DOHH2 (cell line): ENCODE results near the gene SFTPA2.
"Not testable (repeated sequence)": the region's sequence is repeated elsewhere in the genome, so short reads cannot be mapped to it uniquely, and the experiment has no call there.

ENCODE experiments used
- H3F3A ChIP-seq: fragments of 200-600 bp; sonication (generic), shearing (Covaris generic); 2 replicates; pipeline ENCODE4 v1.6.0; 2016; ENCODE audit warnings: antibody characterized with exemption, mild to moderate bottlenecking; ENCODE audit not compliant: control insufficient read depth, insufficient read depth
- H3K27ac ChIP-seq: fragments of 200-600 bp; sonication (generic); 2 replicates; pipeline ENCODE4 v1.5.1; 2014; ENCODE audit warnings: low read depth, mild to moderate bottlenecking, low read length, moderate library complexity
- H3K27me3 ChIP-seq: fragments of 200-600 bp; sonication (generic); 2 replicates; pipeline ENCODE4 v1.6.1; 2014; ENCODE audit warnings: mild to moderate bottlenecking, low read length, mixed read lengths; ENCODE audit not compliant: control insufficient read depth
- H3K36me3 ChIP-seq: fragments of 200-600 bp; sonication (generic); 2 replicates; pipeline ENCODE4 v1.6.1; 2014; ENCODE audit warnings: mild to moderate bottlenecking, low read length, moderate library complexity, mixed read lengths; ENCODE audit not compliant: control insufficient read depth
- H3K4me1 ChIP-seq: fragments of 200-600 bp; sonication (generic); 2 replicates; pipeline ENCODE4 v1.6.1; 2014; ENCODE audit warnings: mild to moderate bottlenecking, low read length, mixed read lengths; ENCODE audit not compliant: control insufficient read depth
- H3K4me2 ChIP-seq: fragments of 200-600 bp; sonication (generic); 2 replicates; pipeline ENCODE4 v1.6.0; 2014; ENCODE audit warnings: mild to moderate bottlenecking, low read length, moderate library complexity
- H3K4me3 ChIP-seq: fragments of 200-600 bp; sonication (generic); 2 replicates; pipeline ENCODE4 v1.5.1; 2014; ENCODE audit warnings: mild to moderate bottlenecking, low read length, mixed read lengths
- H3K79me2 ChIP-seq: fragments of 200-600 bp; sonication (generic); 2 replicates; pipeline ENCODE4 v1.6.1; 2014; ENCODE audit warnings: mild to moderate bottlenecking, low read length, mixed read lengths; ENCODE audit not compliant: control insufficient read depth
- H3K9me2 ChIP-seq: fragments of 200-600 bp; sonication (generic); replicated peaks from 2 replicates; pipeline ENCODE4 v1.6.1; 2014; ENCODE audit warnings: mild to moderate bottlenecking, low read length, mixed read lengths; ENCODE audit not compliant: control insufficient read depth
- H3K9me3 ChIP-seq: fragments of 200-600 bp; sonication (generic); 2 replicates; pipeline ENCODE4 v1.6.1; 2014; ENCODE audit warnings: antibody characterized with exemption, low read length, mixed read lengths; ENCODE audit not compliant: control insufficient read depth, insufficient read depth
- H4K20me1 ChIP-seq: fragments of 200-600 bp; sonication (generic); 2 replicates; pipeline ENCODE4 v1.6.0; 2014; ENCODE audit warnings: low read depth, mild to moderate bottlenecking, antibody characterized with exemption, low read length, moderate library complexity; ENCODE audit not compliant: control insufficient read depth, insufficient read depth

Gene SFTPA2

DNA sequence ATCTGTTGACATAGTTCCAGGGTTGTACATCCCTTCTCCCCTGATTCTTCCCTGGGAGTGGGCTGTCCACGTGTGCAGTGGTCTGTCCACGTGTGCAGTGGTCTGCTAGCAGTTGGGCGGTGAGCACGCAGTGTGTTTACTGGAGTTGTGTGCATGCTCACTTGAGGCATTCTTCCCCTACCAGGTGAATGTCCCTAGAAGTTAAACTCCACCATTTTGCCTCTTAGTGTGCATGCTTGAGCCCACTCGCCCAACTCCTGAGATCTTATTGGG, 26.4 kb downstream of the SFTPA2 start:
- not testable (repeated sequence) for H3K27me3 ChIP-seq, H3K36me3 ChIP-seq, H3K4me2 ChIP-seq, H3K27ac ChIP-seq, H3K4me1 ChIP-seq, H4K20me1 ChIP-seq, H3K4me3 ChIP-seq, H3F3A ChIP-seq, H3K9me2 ChIP-seq, H3K79me2 ChIP-seq, H3K9me3 ChIP-seq

DNA sequence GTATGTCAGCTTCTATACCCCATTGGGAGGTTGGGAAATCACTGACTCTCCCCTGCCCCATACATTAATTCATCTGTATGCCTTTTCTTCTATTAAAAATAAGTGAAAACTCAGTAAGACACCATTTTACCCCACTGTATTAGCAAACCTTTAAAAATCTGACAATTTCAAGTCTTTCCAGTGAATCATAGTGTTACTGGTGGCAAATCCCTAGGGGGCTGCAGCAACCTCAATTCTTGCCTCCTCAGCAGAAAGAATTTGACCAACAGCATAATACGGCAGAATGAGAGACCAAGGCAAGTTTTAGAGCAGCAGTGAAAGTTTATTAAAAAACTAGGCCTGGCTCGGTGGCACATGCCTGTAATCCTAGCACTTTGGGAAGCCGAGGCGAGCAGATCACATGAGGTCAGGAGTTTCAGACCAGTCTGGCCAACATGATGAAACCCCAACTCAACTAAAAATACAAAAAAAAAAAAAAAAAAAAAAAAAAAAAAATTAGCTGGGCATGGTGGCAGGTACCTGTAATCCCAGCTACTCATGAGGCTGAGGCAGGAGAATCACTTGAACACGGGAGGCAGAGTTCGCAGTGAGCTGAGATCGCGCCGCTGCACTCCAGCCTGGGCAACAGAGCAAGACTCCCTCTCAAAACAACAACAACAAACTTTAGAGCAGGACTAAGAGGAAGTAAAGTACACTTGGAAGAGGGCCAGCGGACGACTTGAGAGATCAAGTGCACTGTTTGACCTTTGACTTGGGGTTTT, 26.9 kb downstream of the SFTPA2 start:
- H4K20me1 ChIP-seq, H3K9me3 ChIP-seq, H3K36me3 ChIP-seq, H3K4me2 ChIP-seq, H3K27me3 ChIP-seq, H3K27ac ChIP-seq, H3K9me2 ChIP-seq, H3K4me1 ChIP-seq, H3K79me2 ChIP-seq, H3K4me3 ChIP-seq, H3F3A ChIP-seq: not testable (repeated sequence)

GRCh38 chr10:79528261-79528660, 31.9 kb downstream of the SFTPA2 start:
- H3K79me2 ChIP-seq, H3K27ac ChIP-seq, H3K4me2 ChIP-seq, H3K4me1 ChIP-seq, H3K36me3 ChIP-seq, H4K20me1 ChIP-seq, H3K9me2 ChIP-seq, H3K27me3 ChIP-seq, H3F3A ChIP-seq, H3K9me3 ChIP-seq, H3K4me3 ChIP-seq: not testable (repeated sequence)

DNA sequence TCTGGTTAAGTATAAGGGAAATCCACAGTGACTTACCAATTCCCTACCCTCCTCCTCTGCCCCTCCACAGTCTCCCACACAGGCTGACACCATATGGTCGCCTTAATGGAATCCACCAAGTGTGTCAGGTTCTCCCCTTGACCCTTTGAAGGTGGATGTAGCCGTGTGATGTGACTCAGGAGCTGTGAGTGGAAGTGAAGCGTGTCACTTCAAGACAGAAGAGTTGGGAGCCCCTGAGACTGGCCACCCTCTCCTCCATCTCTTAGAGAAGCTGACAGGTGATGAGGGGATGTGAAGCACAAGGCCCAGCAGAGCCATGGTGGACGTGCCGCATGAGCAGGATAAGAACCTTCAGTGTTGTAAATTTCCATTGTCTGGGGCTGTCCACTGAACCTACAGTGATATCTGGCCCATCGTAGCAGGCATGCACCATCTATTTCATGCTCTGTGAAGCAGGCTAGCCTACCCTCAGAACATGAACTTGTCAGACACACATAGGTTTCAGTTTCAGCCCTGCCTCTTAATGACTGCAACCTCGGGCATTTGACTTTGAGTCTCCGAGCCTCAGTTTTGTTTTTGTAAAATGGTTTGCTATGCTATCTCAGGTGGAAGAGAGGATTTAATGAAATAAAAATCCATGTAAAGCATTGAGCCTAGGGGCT, 35.0 kb downstream of the SFTPA2 start:
- H3K9me2 ChIP-seq, H3K9me3 ChIP-seq, H3K27ac ChIP-seq, H3F3A ChIP-seq, H3K27me3 ChIP-seq, H3K4me2 ChIP-seq, H3K36me3 ChIP-seq, H3K79me2 ChIP-seq, H3K4me1 ChIP-seq, H4K20me1 ChIP-seq, H3K4me3 ChIP-seq: not testable (repeated sequence)

DNA sequence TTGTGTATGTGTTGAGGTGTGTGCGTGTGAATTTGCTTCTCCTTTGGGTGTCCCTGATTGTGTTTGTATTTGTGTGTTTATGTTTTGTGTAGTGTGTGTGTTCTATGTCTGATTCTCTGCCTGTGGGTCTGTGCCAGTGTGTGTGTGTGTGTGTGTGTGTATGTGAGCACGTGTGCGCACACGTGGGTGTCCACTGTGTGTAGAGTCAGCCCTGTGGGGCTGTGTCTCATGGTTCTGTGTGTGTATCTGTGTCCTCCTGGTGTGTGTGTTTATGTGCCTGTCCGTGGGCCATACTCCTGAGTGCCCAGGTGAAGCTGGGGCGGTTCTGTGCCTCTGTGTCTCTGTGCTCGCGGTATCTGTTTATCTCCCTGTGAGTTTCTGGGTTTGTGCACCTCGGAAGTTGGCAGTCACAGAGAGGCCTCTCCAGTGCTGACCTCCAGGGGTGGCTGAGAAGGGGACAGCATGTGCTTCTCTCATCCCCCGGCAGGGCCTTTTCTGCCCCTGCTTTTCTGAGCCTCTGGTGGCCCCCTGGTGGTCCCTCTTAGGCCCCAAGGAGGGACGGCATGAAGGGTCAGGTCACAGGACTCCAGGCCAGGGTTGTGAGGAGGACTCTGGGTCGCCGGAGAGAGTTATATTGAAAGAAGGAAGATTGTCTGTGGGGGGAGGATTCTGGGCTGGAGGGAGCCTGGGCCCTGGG, 36.9 kb downstream of the SFTPA2 start:
- not testable (repeated sequence) for H3K4me2 ChIP-seq, H4K20me1 ChIP-seq, H3K27ac ChIP-seq, H3K36me3 ChIP-seq, H3K9me2 ChIP-seq, H3K79me2 ChIP-seq, H3F3A ChIP-seq, H3K4me3 ChIP-seq, H3K27me3 ChIP-seq, H3K9me3 ChIP-seq, H3K4me1 ChIP-seq

DNA sequence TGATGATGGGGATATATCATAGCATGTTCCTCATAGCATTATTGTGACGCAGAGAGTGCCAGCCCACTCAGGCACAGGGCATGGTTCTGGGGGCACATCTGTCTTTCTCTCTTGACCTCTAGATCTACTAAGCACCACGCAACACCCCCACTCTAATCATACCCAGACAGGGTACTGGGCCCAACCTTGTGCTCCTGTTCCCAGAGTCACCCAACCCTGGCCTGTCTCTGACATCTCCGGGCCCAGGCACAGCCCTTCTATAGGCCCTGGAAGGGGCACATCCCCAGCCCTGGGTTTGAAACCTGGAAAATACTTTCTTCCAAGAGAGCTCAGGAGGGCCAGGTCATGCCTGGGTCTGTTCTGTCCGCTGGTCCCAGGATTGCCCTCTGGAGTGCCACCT, 37.7 kb downstream of the SFTPA2 start:
- not testable (repeated sequence) for H3K4me3 ChIP-seq, H3F3A ChIP-seq, H3K36me3 ChIP-seq, H3K4me2 ChIP-seq, H3K4me1 ChIP-seq, H3K79me2 ChIP-seq, H3K9me3 ChIP-seq, H3K27ac ChIP-seq, H3K27me3 ChIP-seq, H3K9me2 ChIP-seq, H4K20me1 ChIP-seq

DNA sequence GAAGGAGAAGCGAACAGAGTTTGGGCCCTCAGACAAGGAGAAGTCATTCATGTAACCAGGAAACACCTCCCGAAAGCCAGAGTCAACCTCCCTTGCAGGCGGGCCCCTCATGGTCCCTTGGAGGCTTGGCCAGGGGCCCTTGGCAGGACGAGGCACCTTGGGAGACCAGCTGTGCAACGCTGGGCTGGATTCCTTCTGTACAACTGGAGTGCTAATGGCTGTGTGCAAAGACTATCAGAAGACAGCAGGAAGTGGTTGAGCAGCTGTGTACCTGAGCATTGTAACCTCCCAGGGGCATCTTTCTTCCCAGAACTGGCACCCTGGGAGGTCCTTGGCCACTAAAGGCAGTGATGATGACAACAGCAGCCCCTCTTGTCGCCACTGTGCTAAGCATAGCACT, 38.5 kb downstream of the SFTPA2 start:
- H3K36me3 ChIP-seq, H3K4me1 ChIP-seq, H3K9me3 ChIP-seq, H3K4me2 ChIP-seq, H3F3A ChIP-seq, H3K9me2 ChIP-seq, H3K79me2 ChIP-seq, H4K20me1 ChIP-seq, H3K27ac ChIP-seq, H3K4me3 ChIP-seq, H3K27me3 ChIP-seq: not testable (repeated sequence)

- H3K27me3 ChIP-seq, H3K4me2 ChIP-seq, H3F3A ChIP-seq, H4K20me1 ChIP-seq, H3K79me2 ChIP-seq, H3K36me3 ChIP-seq, H3K9me3 ChIP-seq, H3K9me2 ChIP-seq, H3K27ac ChIP-seq, H3K4me3 ChIP-seq, H3K4me1 ChIP-seq: not testable (repeated sequence)
Observed at GRCh38 chr10:79517567-79517966, 42.6 kb downstream of the SFTPA2 start.
